ENCODE results near the gene MRPL30. TPM values are rescaled to one million over a fixed set of nuclear protein-coding genes. Genes with fewer than 3 reads are reported as not detected.

MRPL30 gene
- total and polyA plus RNA-seq, 2 experiments from 2014 or later, result 22.6 to 30.9 TPM

DNA sequence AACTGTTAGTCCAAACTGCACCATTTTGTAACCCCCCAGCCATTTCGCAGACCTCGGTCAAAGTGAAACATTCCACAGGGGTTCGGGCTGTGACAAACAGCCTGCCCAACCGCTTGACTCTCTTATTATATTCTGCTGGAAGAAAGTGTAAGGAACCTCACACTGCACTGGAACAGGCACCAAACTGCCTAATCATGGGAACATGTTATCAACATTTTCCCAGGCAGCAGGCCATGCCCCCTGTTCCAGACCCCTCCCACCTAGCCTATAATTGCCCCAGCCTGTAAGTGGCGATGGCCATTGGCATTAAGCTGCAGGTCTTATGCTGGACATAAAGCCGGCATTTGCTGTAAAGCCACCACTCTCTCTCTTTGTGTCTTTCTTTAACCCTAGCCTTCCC lies 57.6 kb downstream of the MRPL30 start:
- no peak for TF ChIP-seq EZH2phosphoT487 (IDR thresholded peaks at IDR 0.05; ENCODE audit: insufficient read depth, low read depth)
- TF ChIP-seq EZH2 (IDR thresholded peaks at IDR 0.05; ENCODE audit: insufficient read depth, poor library complexity, severe bottlenecking), result no peak
- no peaks in the 10 kb centered on the region for H3K9me3 ChIP-seq (ENCODE audit: low read depth)
- H2AFZ ChIP-seq, result no peak overlapping the region
- no peaks in the 10 kb centered on the region for H3K79me2 ChIP-seq (ENCODE audit: insufficient read depth)
- H3K27me3 ChIP-seq (replicated peaks; ENCODE audit: insufficient read depth), result no peaks in the 10 kb centered on the region
- H3K4me3 ChIP-seq, result no peak overlapping the region
- H3K4me1 ChIP-seq (ENCODE audit: insufficient read depth), result no peaks in the 10 kb centered on the region
- no peak overlapping the region for H3K4me2 ChIP-seq (ENCODE audit: unreplicated experiment)
- H3K9ac ChIP-seq, result no peak overlapping the region
- WGBS, 2 experiments (ENCODE audit: low coverage in 1 of 2, low lambda C conversion rate in 2 of 2, missing lambda C conversion rate in 2 of 2), result 83 to 88% methylated on average over 6 of the region's 6 CpGs
- no peak for DNase-seq
- H3K36me3 ChIP-seq (ENCODE audit: low read depth), result no peaks in the 10 kb centered on the region
- no peaks in the 10 kb centered on the region for H3K9me2 ChIP-seq (ENCODE audit: insufficient read depth)
- H4K20me1 ChIP-seq (ENCODE audit: insufficient read depth), result no peaks in the 10 kb centered on the region
- in situ Hi-C loops (cut with MboI), result no loop called here
- H3K27ac ChIP-seq, result no peak overlapping the region
- no peaks in the 10 kb centered on the region for H3F3A ChIP-seq (ENCODE audit: insufficient read depth)

DNA sequence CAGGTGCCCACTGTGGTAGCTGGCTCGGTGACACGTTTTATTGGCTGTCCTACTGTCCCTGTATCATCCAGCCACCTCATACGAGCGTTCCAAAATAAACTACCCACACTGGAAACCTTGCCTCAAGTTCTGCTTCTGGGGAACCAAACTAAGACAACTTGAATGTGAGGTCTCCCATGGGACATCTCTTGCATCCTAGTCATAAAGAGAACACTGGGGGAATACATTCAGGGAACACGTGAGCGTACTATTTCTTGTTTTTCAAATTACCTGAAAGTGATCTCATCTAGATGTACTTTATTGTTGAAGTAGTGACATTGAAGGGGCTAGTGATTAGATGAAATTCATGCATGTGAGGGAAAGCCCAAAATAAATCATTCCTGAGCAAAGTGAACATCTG lies 59.4 kb downstream of the MRPL30 start:
- H3K4me1 ChIP-seq (ENCODE audit: insufficient read depth), result no peaks in the 10 kb centered on the region
- H3F3A ChIP-seq (ENCODE audit: insufficient read depth), result no peaks in the 10 kb centered on the region
- no peaks in the 10 kb centered on the region for H3K79me2 ChIP-seq (ENCODE audit: insufficient read depth)
- no peak overlapping the region for H3K4me3 ChIP-seq
- no peak overlapping the region for H2AFZ ChIP-seq
- no peaks in the 10 kb centered on the region for H3K9me2 ChIP-seq (ENCODE audit: insufficient read depth)
- 80 to 93% methylated on average over 6 of the region's 6 CpGs for WGBS, 2 experiments (ENCODE audit: low coverage in 1 of 2, low lambda C conversion rate in 2 of 2, missing lambda C conversion rate in 2 of 2)
- H3K27me3 ChIP-seq (replicated peaks; ENCODE audit: insufficient read depth), result no peaks in the 10 kb centered on the region
- H3K27ac ChIP-seq, result no peak overlapping the region
- H3K9ac ChIP-seq, result no peak overlapping the region
- no peaks in the 10 kb centered on the region for H4K20me1 ChIP-seq (ENCODE audit: insufficient read depth)
- no peak for DNase-seq
- H3K4me2 ChIP-seq (ENCODE audit: unreplicated experiment), result no peak overlapping the region
- H3K36me3 ChIP-seq (ENCODE audit: low read depth), result no peaks in the 10 kb centered on the region
- no peaks in the 10 kb centered on the region for H3K9me3 ChIP-seq (ENCODE audit: low read depth)
- TF ChIP-seq EZH2 (IDR thresholded peaks at IDR 0.05; ENCODE audit: insufficient read depth, poor library complexity, severe bottlenecking) (no peak), EZH2phosphoT487 (IDR thresholded peaks at IDR 0.05; ENCODE audit: insufficient read depth, low read depth) (no peak)
- in situ Hi-C loops (cut with MboI), result no loop called here

DNA sequence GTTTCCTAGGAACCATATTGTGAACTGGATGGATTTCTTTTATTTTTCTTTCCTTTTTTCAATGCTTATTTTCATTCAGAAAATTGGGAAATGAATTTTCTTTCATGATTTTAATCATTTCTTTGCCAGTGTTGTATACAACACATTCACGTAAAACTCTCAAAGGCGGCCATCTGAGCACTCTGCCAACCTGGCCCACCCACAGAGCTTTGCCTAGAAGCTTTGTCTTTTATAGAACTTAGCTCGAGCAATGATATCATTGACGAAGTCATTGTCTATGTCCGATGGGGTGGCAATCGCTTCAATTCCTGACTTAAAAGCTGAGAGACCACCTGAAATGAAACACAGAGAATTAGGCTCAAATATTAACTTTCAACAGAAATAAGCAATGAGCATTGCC lies 61.2 kb downstream of the MRPL30 start:
- in situ Hi-C loops (cut with MboI), result no loop called here
- Histone ChIP-seq H2AFZ (no peak overlapping the region), H3K9me2 (ENCODE audit: insufficient read depth) (no peaks in the 10 kb centered on the region), H3K36me3 (ENCODE audit: low read depth) (no peaks in the 10 kb centered on the region), H3K9ac (no peak overlapping the region), H3K27me3 (replicated peaks; ENCODE audit: insufficient read depth) (no peaks in the 10 kb centered on the region), H3K27ac (no peak overlapping the region), H3K9me3 (ENCODE audit: low read depth) (no peaks in the 10 kb centered on the region), H4K20me1 (ENCODE audit: insufficient read depth) (no peaks in the 10 kb centered on the region), H3K4me3 (no peak overlapping the region), H3K79me2 (ENCODE audit: insufficient read depth) (no peaks in the 10 kb centered on the region), H3K4me1 (ENCODE audit: insufficient read depth) (no peaks in the 10 kb centered on the region), H3K4me2 (ENCODE audit: unreplicated experiment) (no peak overlapping the region), H3F3A (ENCODE audit: insufficient read depth) (no peaks in the 10 kb centered on the region)
- DNase-seq, result no peak
- 25 to 28% methylated on average over 6 of the region's 6 CpGs for WGBS, 2 experiments (ENCODE audit: low coverage in 1 of 2, low lambda C conversion rate in 2 of 2, missing lambda C conversion rate in 2 of 2)
- no peak for TF ChIP-seq EZH2phosphoT487 (IDR thresholded peaks at IDR 0.05; ENCODE audit: insufficient read depth, low read depth)
- no peak for TF ChIP-seq EZH2 (IDR thresholded peaks at IDR 0.05; ENCODE audit: insufficient read depth, poor library complexity, severe bottlenecking)

Small RNAs within 50 kb of the gene (small RNA-seq; reads per million reads assigned to genes)
- gene AC092587.1 (ENCODE audit: low read depth, low replicate concordance), result not detected

Other genes starting within 250 kb of the MRPL30 start
- not detected in 2 replicates for gene CRACDL, start 245.0 kb upstream of the MRPL30 start, total RNA-seq (2014; rRNA removed; shearing (Covaris generic))
- gene CRACDL, start 245.0 kb upstream of the MRPL30 start, polyA plus RNA-seq (2016; fragmentation: Nextera tagmentation; extraction: Ambion mirVana), result not detected in 2 replicates
- gene C2orf15, start 39.5 kb upstream of the MRPL30 start, total RNA-seq (2014; rRNA removed; shearing (Covaris generic)), result not detected in 2 replicates
- gene C2orf15, start 39.5 kb upstream of the MRPL30 start, polyA plus RNA-seq (2016; fragmentation: Nextera tagmentation; extraction: Ambion mirVana), result not detected in 2 replicates
- gene TSGA10, start 26.2 kb upstream of the MRPL30 start, total RNA-seq (2014; rRNA removed; shearing (Covaris generic)), result 1.4 and 3.0 TPM in 2 replicates
- 0.60 and 1.2 TPM in 2 replicates for gene TSGA10, start 26.2 kb upstream of the MRPL30 start, polyA plus RNA-seq (2016; fragmentation: Nextera tagmentation; extraction: Ambion mirVana)
- gene LIPT1, start 26.2 kb upstream of the MRPL30 start, total RNA-seq (2014; rRNA removed; shearing (Covaris generic)), result 6.6 and 8.8 TPM in 2 replicates
- gene LIPT1, start 26.2 kb upstream of the MRPL30 start, polyA plus RNA-seq (2016; fragmentation: Nextera tagmentation; extraction: Ambion mirVana), result 4.6 TPM in 2 replicates
- 15.8 and 25.4 TPM in 2 replicates for gene MITD1, start 126 bp upstream of the MRPL30 start, total RNA-seq (2014; rRNA removed; shearing (Covaris generic))
- gene MITD1, start 126 bp upstream of the MRPL30 start, polyA plus RNA-seq (2016; fragmentation: Nextera tagmentation; extraction: Ambion mirVana), result 20.7 and 22.0 TPM in 2 replicates
- gene LYG2, start 74.5 kb downstream of the MRPL30 start, total RNA-seq (2014; rRNA removed; shearing (Covaris generic)), result not detected in 2 replicates
- gene LYG2, start 74.5 kb downstream of the MRPL30 start, polyA plus RNA-seq (2016; fragmentation: Nextera tagmentation; extraction: Ambion mirVana), result not detected in 2 replicates
- not detected in 2 replicates for gene LYG1, start 120.0 kb downstream of the MRPL30 start, total RNA-seq (2014; rRNA removed; shearing (Covaris generic))
- gene LYG1, start 120.0 kb downstream of the MRPL30 start, polyA plus RNA-seq (2016; fragmentation: Nextera tagmentation; extraction: Ambion mirVana), result 0.19 and 0.25 TPM in 2 replicates
- 63.4 and 75.1 TPM in 2 replicates for gene TXNDC9, start 155.1 kb downstream of the MRPL30 start, total RNA-seq (2014; rRNA removed; shearing (Covaris generic))
- 92.6 and 92.7 TPM in 2 replicates for gene TXNDC9, start 155.1 kb downstream of the MRPL30 start, polyA plus RNA-seq (2016; fragmentation: Nextera tagmentation; extraction: Ambion mirVana)
- gene EIF5B, start 156.2 kb downstream of the MRPL30 start, total RNA-seq (2014; rRNA removed; shearing (Covaris generic)), result 6.7 and 19.5 TPM in 2 replicates
- 27.0 and 27.7 TPM in 2 replicates for gene EIF5B, start 156.2 kb downstream of the MRPL30 start, polyA plus RNA-seq (2016; fragmentation: Nextera tagmentation; extraction: Ambion mirVana)

Data from GM23248 (cell line).